K562 (cell line): Measurements from ENCODE around the gene ZMIZ1. TPM values are rescaled to one million over a fixed set of nuclear protein-coding genes. Genes with fewer than 3 reads are reported as not detected.

Source experiments
- ATF1 ChIP-seq, 2 experiments: fragments of 450-650 bp in 1 of 2; IDR thresholded peaks; 2 replicates each; pipeline ENCODE4 v1.6.1; 2016; ENCODE audit warnings: missing compliant biosample characterization in 1 of 2, missing genetic modification characterization in 1 of 2
- BHLHE40 ChIP-seq: IDR thresholded peaks from 2 replicates; pipeline ENCODE4 v1.6.1; 2011; ENCODE audit warnings: low read length, improper control_type of control experiment
- BRCA1 ChIP-seq, 2 experiments: fragments of 450-650 bp in 1 of 2; sonication (generic) in 1 of 2; formaldehyde crosslinking in 1 of 2; IDR thresholded peaks; 2 replicates each; pipeline versions ENCODE4 v1.5.0 to v1.6.1; 2017 to 2020; ENCODE audit warnings: mild to moderate bottlenecking in 1 of 2, missing genetic modification reagents in 1 of 2
- DEAF1 ChIP-seq: fragments of 450-650 bp; formaldehyde crosslinking; IDR thresholded peaks from 2 replicates; pipeline ENCODE4 v1.4.0; 2020; ENCODE audit warnings: mild to moderate bottlenecking, moderate library complexity
- ETS1 ChIP-seq: conservative IDR thresholded peaks from 2 replicates; pipeline ENCODE4 v1.6.1; 2011; ENCODE audit warnings: low read depth, mild to moderate bottlenecking, low read length; ENCODE audit not compliant: control insufficient read depth
- EWSR1 ChIP-seq: fragments of 450-650 bp; IDR thresholded peaks from 2 replicates; pipeline ENCODE4 v1.6.1; 2018; ENCODE audit warnings: borderline replicate concordance, mild to moderate bottlenecking, low read depth, moderate library complexity; ENCODE audit not compliant: partially characterized antibody
- FOSL1 ChIP-seq: fragments of 200-800 bp; sonication (Bioruptor generic); conservative IDR thresholded peaks from 2 replicates; pipeline ENCODE4 v1.6.1; 2016; ENCODE audit warnings: missing genetic modification characterization, missing compliant biosample characterization
- GABPA ChIP-seq: fragments of 200-800 bp; sonication (Bioruptor generic); conservative IDR thresholded peaks from 2 replicates; pipeline ENCODE4 v1.6.1; 2016; ENCODE audit warnings: low read depth, missing genetic modification characterization, missing compliant biosample characterization
- JUN ChIP-seq, 2 experiments: sonication (generic) in 1 of 2; formaldehyde crosslinking in 1 of 2; IDR thresholded peaks; 2 replicates each; pipeline versions ENCODE4 v1.6.1 to v1.8.0; 2012 to 2022; ENCODE audit warnings: borderline replicate concordance in 2 of 2, mild to moderate bottlenecking in 2 of 2, improper control_type of control experiment in 1 of 2, low read depth in 1 of 2, low read length in 1 of 2, missing genetic modification reagents in 1 of 2
- MLLT1 ChIP-seq, 2 experiments: fragments of 450-650 bp; IDR thresholded peaks; 2 replicates each; pipeline ENCODE4 v1.6.1; 2016
- NFE2L1 ChIP-seq: fragments of 450-650 bp; IDR thresholded peaks from 2 replicates; pipeline ENCODE4 v1.6.1; 2016; ENCODE audit warnings: missing genetic modification characterization, low read depth, mild to moderate bottlenecking, missing compliant biosample characterization, moderate library complexity, borderline replicate concordance
- NONO ChIP-seq, 2 experiments: fragments of 200-400 bp in 1 of 2; fragments of 450-650 bp in 1 of 2; formaldehyde crosslinking in 1 of 2; IDR thresholded peaks; 2 replicates each; pipeline ENCODE4 v1.6.1; 2017; ENCODE audit warnings: low read depth in 2 of 2, mild to moderate bottlenecking in 2 of 2, moderate library complexity in 2 of 2, low read length in 1 of 2
- PTRF ChIP-seq: fragments of 450-650 bp; IDR thresholded peaks from 2 replicates; pipeline ENCODE4 v1.6.1; 2016; ENCODE audit warnings: mild to moderate bottlenecking, missing genetic modification characterization, missing compliant biosample characterization
- STAG1 ChIP-seq: sonication (generic); formaldehyde crosslinking; IDR thresholded peaks from 2 replicates; pipeline ENCODE4 v1.5.0; 2020; ENCODE audit warnings: missing genetic modification reagents, borderline replicate concordance
- TFAM ChIP-seq: fragments of 250-450 bp; sonication (Bioruptor Pico); conservative IDR thresholded peaks from 2 replicates; pipeline ENCODE4 v1.5.0; 2021; ENCODE audit warnings: mild to moderate bottlenecking, moderate library complexity
- THRAP3 ChIP-seq: fragments of 450-650 bp; IDR thresholded peaks from 2 replicates; pipeline ENCODE4 v1.6.1; 2016; ENCODE audit warnings: mild to moderate bottlenecking, inconsistent platforms, borderline replicate concordance
- ZBTB7A ChIP-seq: IDR thresholded peaks from 2 replicates; pipeline ENCODE4 v1.6.1; 2011; ENCODE audit warnings: low read depth, mild to moderate bottlenecking, low read length, moderate library complexity, borderline replicate concordance; ENCODE audit not compliant: control insufficient read depth
- ZFX ChIP-seq: sonication (generic); formaldehyde crosslinking; IDR thresholded peaks from 2 replicates; pipeline ENCODE4 v1.8.0; 2022; ENCODE audit warnings: mild to moderate bottlenecking, missing genetic modification reagents, moderate library complexity
- ZNF511 ChIP-seq: sonication (generic); formaldehyde crosslinking; IDR thresholded peaks from 2 replicates; pipeline ENCODE4 v1.8.0; 2022; ENCODE audit warnings: mild to moderate bottlenecking, missing genetic modification reagents
- ZNF717 ChIP-seq: fragments of 250-450 bp; sonication (Bioruptor Pico); IDR thresholded peaks from 2 replicates; pipeline ENCODE4 v1.5.0; 2021
- polyA plus RNA-seq, 8 experiments: library from polyadenylated mRNA; depleted of rRNA in 4 of 8; stranded (reverse) in 5 of 8; unstranded in 3 of 8; fragments of >200 nt; fragmentation: Nextera tagmentation in 2 of 8; fragmentation: Illumina TruSeq in 1 of 8; extraction: Ambion mirVana in 2 of 8; extraction: Trizol in 1 of 8; gene quantifications; 2 replicates each; pipeline versions ENCODE4 v1.2.1 to v1.2.3, GENCODE V29; 2011 to 2014; ENCODE audit warnings: inconsistent platforms in 1 of 8, missing spikeins in 1 of 8
- total RNA-seq, 7 experiments: library from RNA; depleted of rRNA in 6 of 7; stranded (reverse); fragments of >200 nt in 6 of 7; fragmentation: Illumina TruSeq in 2 of 7; extraction: Trizol in 2 of 7; gene quantifications; 2 replicates each; pipeline versions ENCODE4 v1.2.1 to v1.2.3, GENCODE V29; 2011 to 2021; ENCODE audit warnings: low replicate concordance in 1 of 7

The ZMIZ1 gene
- total and polyA plus RNA-seq, 9 of the 15 experiments (the other 6 are each of a cell fraction or from before 2014, with no cell fraction given) = 1.0 to 37.3 (median 4.3) TPM

- no peak for TF ChIP-seq NONO (IDR thresholded peaks at IDR 0.05; ENCODE audit: low read depth in 2 of 2, low read length in 1 of 2)
- TF ChIP-seq JUN (IDR thresholded peaks at IDR 0.05; ENCODE audit: borderline replicate concordance, low read depth, low read length) = peak; percentile 71; the same call in 1 of the 2 replicates
- no peak for TF ChIP-seq JUN (CRISPR knock-in tag; IDR thresholded peaks at IDR 0.05; ENCODE audit: borderline replicate concordance)
- no peak for TF ChIP-seq GABPA (tag)
- TF ChIP-seq STAG1 (CRISPR knock-in tag) = 0 out of 2 replicates have a peak, but pooled peaks have one; percentile 12
- TF ChIP-seq ZBTB7A = no peak
- no peak for TF ChIP-seq BRCA1 (IDR thresholded peaks at IDR 0.05)
- no peak for TF ChIP-seq BRCA1 (CRISPR knock-in tag; IDR thresholded peaks at IDR 0.05)
- TF ChIP-seq ZNF511 (CRISPR knock-in tag) = 0 out of 2 replicates have a peak, but pooled peaks have one; percentile 15
- no peak for TF ChIP-seq ETS1
- TF ChIP-seq NFE2L1 (tag) = no peak
- TF ChIP-seq FOSL1 (tag) = peak; percentile 77
- no peak for TF ChIP-seq ZNF717 (CRISPR knock-in tag)
- TF ChIP-seq ZFX (CRISPR knock-in tag) = 0 out of 2 replicates have a peak, but pooled peaks have one; percentile 22
- TF ChIP-seq ATF1 (CRISPR knock-in tag; IDR thresholded peaks at IDR 0.05) = 0 out of 2 replicates have a peak, but pooled peaks have one; percentile 7
- no peak for TF ChIP-seq ATF1 (tag; IDR thresholded peaks at IDR 0.05)
- TF ChIP-seq DEAF1 = no peak
- TF ChIP-seq EWSR1 = no peak
- TF ChIP-seq BHLHE40 = peak; percentile 50; the same call in 1 of the 2 replicates
- no peak for TF ChIP-seq THRAP3
- TF ChIP-seq PTRF (tag) = no peak
- TF ChIP-seq MLLT1 (IDR thresholded peaks at IDR 0.05) = no peak
- no peak for TF ChIP-seq TFAM (CRISPR knock-in tag)
Measured at GRCh38 chr10:79328737-79329504, 260.2 kb downstream of the ZMIZ1 start (continued).
